ENCODE measurements around the gene KCNQ5. TPM values are rescaled to one million over a fixed set of nuclear protein-coding genes. Genes with fewer than 3 reads are reported as not detected.
"Not testable (repeated sequence)": the region's sequence is repeated elsewhere in the genome, so short reads cannot be mapped to it uniquely, and the experiment has no call there.

Gene KCNQ5
- under 0.01 TPM in 1 of 2 replicates, not detected in the other for total RNA-seq

DNA sequence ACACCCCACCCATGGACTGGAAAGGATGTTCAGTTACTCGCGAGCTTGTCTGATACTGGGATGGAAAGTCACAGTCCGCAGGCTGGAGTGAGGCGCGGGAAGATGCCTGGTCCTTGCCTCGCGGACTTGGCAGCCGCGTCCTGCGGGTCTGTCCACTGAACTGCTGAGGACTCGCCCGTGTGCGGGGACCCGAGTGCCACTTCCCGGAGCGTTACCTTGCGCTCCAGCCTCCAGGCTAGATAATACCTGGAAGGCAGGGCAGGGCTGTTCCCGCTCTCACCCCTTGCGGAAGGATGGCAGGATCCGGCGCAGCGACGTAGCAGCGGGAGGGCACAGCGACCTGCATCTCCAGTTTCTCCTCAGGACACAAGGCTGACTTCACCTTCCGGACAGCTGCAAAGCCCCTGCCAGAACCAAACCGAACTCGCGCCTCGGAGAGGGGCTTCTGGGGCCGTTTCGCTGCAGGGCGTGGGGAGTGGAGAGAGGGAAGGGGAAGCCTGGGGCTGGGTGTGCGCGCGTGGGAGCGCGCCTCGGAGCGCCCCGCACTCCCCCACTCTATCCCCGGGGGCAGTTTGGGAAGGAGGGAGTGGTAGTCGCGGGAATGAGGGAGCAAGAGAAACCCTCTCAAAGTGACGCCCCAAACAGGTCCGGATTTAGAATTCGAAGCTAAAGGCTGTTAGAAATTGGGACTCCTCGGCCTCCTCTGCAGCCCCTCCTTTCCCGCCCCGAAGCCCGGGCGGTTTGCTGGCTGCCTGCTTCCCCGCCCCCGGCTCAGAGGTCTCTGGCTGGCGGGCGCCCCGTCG lies at the start of gene KCNQ5:
Gene KCNQ5, plus strand, starts transcription at position 774 of the 803 bp plus-strand sequence.
- no peak for DNase-seq (ENCODE audit: low read depth in 2 of 2)

DNA sequence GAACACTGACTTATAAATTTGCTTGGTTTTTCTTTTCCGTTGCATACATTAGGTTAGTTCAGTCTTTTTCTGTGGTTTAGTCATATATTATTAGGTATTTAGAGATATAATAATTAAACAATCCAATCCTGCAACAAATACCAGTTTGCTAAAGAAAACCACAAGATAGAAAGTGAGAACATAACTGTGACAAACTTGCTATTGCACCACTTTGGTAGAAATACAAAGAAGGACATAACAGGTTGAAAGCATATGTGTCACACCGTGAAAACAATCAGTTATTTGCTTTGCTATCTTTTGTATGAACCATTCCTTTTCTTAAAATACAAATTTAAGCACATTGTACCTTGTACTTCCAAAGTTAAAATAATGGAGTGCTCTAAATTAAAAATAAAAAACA lies 42.0 kb upstream of the KCNQ5 start:
- DNase-seq (ENCODE audit: low read depth in 2 of 2) = no peak

DNA sequence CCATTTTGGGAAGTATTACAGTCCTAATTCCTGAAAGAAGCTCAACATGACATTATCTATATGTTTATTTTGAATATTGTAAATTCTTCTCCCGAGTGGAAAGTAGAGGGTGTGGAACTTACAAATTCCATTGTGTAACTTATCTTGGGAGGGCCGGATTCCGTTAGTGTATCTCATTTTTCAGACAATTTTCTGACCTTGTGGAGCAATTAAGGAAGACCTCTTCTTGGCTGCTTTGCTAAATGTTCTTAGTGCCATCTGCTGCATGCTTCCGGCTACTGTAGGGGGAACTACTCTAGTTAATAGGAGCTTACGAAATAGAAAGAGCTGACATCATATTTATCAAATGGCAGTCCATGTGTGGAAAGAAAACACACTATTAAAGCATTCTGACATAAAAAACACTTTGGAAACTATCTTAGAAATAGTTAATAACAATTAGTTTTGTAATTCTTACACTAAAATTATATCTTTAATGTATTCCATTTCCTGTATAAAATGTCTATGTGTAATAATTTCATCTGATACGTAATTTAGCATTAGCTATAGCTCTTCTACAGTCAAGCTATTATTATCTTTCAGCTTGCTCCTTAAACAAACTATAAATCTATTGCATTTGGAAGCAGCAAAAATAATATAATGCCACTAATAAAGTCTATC lies 41.5 kb upstream of the KCNQ5 start:
- DNase-seq (ENCODE audit: low read depth in 2 of 2) = peak; percentile 20 to 41

DNA sequence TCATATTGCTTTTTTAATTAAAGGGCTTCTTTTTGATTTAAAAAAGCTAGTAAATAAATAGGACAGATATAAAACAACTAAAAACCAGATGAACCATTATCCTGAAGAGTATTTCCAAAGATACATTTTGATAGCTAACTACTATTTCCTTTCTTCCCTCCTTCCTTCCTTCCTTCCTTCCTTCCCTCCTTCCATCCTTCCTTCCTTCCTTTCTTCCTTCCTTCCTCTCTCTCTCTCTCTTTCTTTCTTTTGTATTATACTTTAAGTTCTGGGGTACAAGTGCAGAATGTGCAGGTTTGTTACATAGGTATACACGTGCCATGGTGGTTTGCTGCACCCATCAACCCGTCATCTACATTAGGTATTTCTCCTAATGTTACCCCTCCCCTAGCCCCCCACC lies 40.9 kb upstream of the KCNQ5 start:
- DNase-seq (ENCODE audit: low read depth in 2 of 2) = not testable (repeated sequence)

DNA sequence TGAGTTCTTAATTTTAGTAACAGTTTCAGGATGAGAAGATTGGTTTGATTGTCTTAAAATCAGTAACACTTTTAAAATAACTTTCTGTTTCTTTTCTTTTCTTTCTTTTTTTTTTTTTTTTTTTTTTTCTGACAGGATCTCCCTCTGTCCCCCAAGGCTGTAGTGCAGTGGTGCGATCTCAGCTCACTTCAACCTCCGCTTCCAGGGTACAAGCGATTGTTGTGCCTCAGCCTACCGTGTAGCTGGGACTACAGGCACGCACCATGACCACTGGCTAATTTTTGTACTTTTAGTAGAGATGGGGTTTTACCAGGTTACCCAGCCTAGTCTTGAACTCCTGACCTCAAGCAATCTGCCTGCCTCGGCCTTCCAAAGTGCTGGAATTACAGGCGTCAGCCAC lies 33.7 kb upstream of the KCNQ5 start:
- no peak for DNase-seq (ENCODE audit: low read depth in 2 of 2)

- peak in 1 of 2 donors; percentile 15 for DNase-seq (ENCODE audit: low read depth in 2 of 2)
These were observed 32.8 kb upstream of the KCNQ5 start for GRCh38 chr6:72589096-72589495.

GRCh38 chr6:72595812-72596211 lies 26.1 kb upstream of the KCNQ5 start:
- no peak for DNase-seq (ENCODE audit: low read depth in 2 of 2)

GRCh38 chr6:72616406-72617015 lies 5.4 kb upstream of the KCNQ5 start:
- DNase-seq (ENCODE audit: low read depth in 2 of 2) = peak; percentile 21 to 58

DNA sequence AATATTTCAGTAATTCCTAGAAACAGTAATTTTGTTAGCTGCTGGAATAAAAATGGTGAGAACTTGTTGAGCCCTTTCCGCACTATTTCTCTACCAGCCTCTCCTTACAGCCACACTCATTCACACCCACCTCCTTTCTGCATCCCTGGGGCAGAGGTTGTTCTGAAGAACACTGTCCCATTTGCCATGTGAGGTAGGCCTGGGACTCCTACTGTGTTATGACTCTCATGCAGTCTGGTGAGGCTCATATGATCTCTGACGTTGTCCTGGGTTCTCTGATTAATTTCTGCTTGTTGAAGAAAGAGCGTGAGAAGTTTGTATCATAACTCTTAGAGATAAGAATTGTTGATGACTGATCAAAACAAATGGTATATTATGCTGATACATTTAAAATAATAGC lies 4.1 kb upstream of the KCNQ5 start:
- DNase-seq (ENCODE audit: low read depth in 2 of 2) = no peak

DNA sequence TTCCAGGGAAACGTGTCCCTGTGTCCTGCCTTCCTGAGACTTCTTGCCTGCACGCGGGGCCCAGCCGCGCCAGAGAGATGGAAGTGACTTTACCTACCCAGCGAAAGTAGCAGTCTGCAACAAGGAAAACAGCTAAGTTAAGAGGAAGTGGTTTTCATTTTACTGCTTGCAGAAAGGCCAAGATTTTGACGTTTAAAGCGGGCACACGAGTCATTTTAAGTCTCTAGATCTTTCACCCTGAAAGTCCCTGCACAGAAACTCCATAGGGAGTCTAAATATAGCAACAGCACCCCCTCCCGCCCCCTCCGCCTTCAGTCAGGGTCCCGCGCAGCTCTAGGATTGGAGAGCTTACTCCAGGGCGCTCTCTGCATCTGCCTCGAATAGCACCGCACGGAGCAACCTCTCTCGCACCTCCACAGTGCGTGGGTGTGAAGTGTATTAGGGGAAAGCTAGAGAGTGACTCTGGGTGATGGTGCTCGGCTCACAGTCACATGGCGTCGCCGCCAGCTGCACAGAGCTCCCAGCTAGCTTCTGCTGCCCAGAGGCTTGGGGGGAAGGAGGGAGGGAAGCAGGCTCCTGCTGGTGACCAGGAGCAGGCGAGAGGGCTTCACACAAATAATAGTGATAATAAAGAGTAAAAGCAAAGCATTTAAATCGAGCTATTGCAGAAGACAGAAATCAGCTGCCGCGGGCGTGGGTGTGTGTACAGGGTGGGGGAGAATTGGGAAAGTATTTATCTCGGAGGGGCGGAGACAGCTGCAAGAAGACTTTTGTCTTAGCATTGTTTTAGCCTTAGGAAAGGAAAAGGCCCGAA lies 1.8 kb upstream of the KCNQ5 start:
- DNase-seq (ENCODE audit: low read depth in 2 of 2) = no peak

- DNase-seq (ENCODE audit: low read depth in 2 of 2) = no peak
These were observed 983 bp upstream of the KCNQ5 start for GRCh38 chr6:72620871-72621290.

- DNase-seq (ENCODE audit: low read depth in 2 of 2) = peak; percentile 1 to 27
These were observed 453 bp downstream of the KCNQ5 start for GRCh38 chr6:72622094-72622940.

- peak in 1 of 2 donors; percentile 32 for DNase-seq (ENCODE audit: low read depth in 2 of 2)
These were observed 1.9 kb downstream of the KCNQ5 start for GRCh38 chr6:72623808-72624207.

DNA sequence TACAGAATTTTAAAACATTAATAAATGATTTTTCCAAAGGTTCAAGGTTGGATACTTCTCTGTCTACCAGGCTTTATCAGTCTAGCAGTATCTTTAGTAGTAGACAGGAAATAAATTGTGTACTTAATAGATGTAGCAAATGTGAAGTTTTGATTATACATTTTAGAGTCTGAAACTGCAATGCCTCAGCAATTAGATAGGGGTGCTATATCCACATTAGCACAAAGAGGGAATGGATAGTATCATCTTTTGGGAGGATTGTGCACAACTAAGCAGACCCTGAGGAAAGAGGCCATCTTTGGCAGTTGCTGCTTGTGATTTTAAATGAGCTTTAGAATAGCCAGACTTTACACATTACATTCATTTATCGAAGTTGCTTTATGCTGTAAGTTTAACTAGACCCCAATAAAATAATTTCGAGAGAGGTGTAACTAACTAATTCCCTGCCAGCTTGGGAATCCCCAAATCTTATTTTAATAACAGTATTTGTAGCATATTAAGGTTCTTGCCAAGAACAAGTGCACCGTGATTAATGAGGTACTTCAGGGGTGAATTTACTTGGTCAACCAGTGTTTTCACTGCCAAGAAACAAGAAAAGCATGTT lies 2.8 kb downstream of the KCNQ5 start:
- DNase-seq (ENCODE audit: low read depth in 2 of 2) = no peak

DNA sequence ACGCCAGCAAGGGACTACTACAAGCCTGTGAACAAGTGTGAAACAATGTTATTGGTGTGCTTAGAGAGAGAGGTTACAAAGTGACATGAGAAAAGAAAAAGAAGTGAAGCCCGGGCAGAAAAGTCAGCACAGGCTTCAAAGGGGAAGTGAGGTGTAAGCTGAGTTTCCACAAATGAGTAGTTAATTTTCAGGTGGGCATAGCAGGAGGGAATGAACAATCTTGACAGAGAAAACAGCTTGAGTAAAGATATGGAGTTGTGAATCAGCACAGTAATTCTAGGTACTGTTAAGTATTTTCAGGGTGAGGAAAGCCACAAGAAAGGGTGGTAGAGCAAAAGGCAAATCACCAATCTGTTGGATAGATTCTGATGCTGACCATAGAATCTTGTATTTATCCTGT lies 4.3 kb downstream of the KCNQ5 start:
- DNase-seq (ENCODE audit: low read depth in 2 of 2) = no peak

GRCh38 chr6:72627539-72627938 lies 5.7 kb downstream of the KCNQ5 start:
- DNase-seq (ENCODE audit: low read depth in 2 of 2) = no peak

DNA sequence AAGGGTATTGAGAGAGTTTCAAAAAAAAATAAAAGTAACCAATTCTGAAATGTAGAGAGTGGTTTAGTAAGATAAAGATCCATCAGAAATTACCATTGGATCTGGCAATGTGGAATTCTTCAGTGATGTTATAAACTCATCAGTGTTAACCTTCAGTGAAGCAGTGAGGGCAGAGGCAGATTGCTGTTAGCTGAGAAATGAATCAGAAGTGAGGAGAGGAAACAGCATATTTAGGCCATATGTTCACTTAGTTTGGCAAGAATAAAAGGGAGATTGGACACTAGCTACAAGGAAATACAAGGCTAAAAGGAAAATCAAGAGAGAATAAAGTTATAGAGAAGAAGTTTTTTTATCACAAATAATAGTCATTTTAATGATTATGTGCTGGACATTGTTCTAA lies 9.6 kb downstream of the KCNQ5 start:
- no peak for DNase-seq (ENCODE audit: low read depth in 2 of 2)

- no peak for DNase-seq (ENCODE audit: low read depth in 2 of 2)
These were observed 13.8 kb downstream of the KCNQ5 start for GRCh38 chr6:72635636-72636035.

- DNase-seq (ENCODE audit: low read depth in 2 of 2) = no peak
These were observed 14.4 kb downstream of the KCNQ5 start for GRCh38 chr6:72636215-72636614.

DNA sequence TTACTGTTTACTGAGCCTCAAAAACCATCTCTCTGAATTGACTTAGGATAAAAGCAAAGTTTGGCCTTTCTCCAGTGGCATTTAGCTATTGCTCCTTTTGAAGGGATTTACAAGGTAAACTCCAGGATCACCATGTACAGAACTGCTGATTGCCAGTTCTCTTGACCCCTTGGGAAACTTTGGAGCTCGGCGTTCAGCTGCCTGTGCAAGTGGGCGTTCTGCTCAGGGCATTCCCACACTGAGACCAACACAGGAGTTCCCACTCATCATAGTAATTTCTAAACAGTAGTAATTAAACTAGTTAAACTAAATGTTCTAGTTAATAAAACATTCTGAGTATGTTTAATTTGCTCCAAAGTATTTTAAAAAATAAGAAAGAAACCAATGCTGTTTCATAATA lies 14.9 kb downstream of the KCNQ5 start:
- DNase-seq (ENCODE audit: low read depth in 2 of 2) = no peak
